ENCODE measurements around the gene PARD3B. TPM values are rescaled to one million over a fixed set of nuclear protein-coding genes. Genes with fewer than 3 reads are reported as not detected.

PARD3B gene
- total and polyA plus RNA-seq, 10 of the 15 experiments (the other 5 are each of a cell fraction or from before 2014, with no cell fraction given): 0.01 to 0.54 (median 0.07) TPM; not detected in 7

DNA sequence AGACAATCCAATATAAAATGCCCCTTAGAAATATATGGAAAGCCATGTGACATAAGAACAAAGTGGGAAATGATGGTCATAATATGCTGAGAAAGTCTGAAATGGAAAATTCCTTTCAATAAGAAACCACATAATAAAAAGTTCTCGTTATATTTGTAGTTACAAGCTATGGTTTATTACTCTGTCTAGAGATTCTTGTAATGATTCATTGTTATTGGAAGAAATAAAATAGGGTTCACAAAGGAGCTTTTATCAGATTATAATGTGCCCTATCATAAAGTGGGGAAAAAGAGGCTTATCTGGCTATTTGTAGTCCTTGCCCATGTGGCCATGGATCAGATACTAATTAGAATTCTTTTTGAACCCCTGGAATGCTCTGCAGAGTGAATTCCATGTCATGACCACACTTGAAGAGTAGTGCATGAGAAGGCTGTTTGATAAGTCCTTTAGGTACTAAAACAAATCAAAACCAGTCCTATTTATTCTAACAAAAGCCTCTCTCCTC lies 716.3 kb downstream of the PARD3B start:
- no peak for ATAC-seq
- SMC1A ChIA-PET (ENCODE audit: uncharacterized antibody, unreplicated experiment): no interaction called here
- Histone ChIP-seq H3K36me3 (ENCODE audit: control insufficient read depth in 2 of 2, insufficient read depth in 2 of 2, low read length in 1 of 2) (no peaks in the 10 kb centered on the region), H3K79me2 (ENCODE audit: control insufficient read depth, insufficient read depth, low read length) (no peaks in the 10 kb centered on the region), H3K27ac (ENCODE audit: control insufficient read depth, insufficient read depth) (no peak overlapping the region), H3K4me3 (no peak overlapping the region), H3K4me1 (ENCODE audit: control insufficient read depth, insufficient read depth, low read length) (no peaks in the 10 kb centered on the region), H3K27me3 (replicated peaks in 1 of 2; ENCODE audit: control insufficient read depth in 2 of 2, insufficient read depth in 2 of 2, low read length in 1 of 2) (no peaks in the 10 kb centered on the region), H3K9ac (ENCODE audit: control insufficient read depth, insufficient read depth, low read length) (no peak overlapping the region), H4K20me1 (ENCODE audit: control insufficient read depth, insufficient read depth) (no peaks in the 10 kb centered on the region), H3K4me2 (ENCODE audit: control insufficient read depth, insufficient read depth) (no peak overlapping the region), H2AFZ (ENCODE audit: control insufficient read depth, low read depth, low read length) (no peak overlapping the region), H3K9me3 (replicated peaks; ENCODE audit: control insufficient read depth, insufficient read depth, low read length) (no peaks in the 10 kb centered on the region)
- CTCF ChIA-PET: no interaction called here
- intact Hi-C loops (cut with micrococcal nuclease; ENCODE audit: unreplicated experiment): no loop called here
- TF ChIP-seq ESRRA (IDR thresholded peaks at IDR 0.05; ENCODE audit: low read length): no peak
- TF ChIP-seq SP1 (IDR thresholded peaks at IDR 0.05; ENCODE audit: low read depth, low read length): no peak
- no peak for TF ChIP-seq FOS (IDR thresholded peaks at IDR 0.05; ENCODE audit: borderline replicate concordance, extremely low read depth, insufficient read length)
- TF ChIP-seq RAD21 (IDR thresholded peaks at IDR 0.05; ENCODE audit: insufficient read depth, low read depth, low read length): no peak
- POLR2A ChIA-PET: no interaction called here
- no peak for FAIRE-seq
- WGBS (ENCODE audit: insufficient coverage, insufficient replicate concordance, low lambda C conversion rate, missing lambda C conversion rate): 0% methylated on average over 1 of the region's 1 CpG
- RAD21 ChIA-PET (ENCODE audit: unreplicated experiment): no interaction called here
- in situ Hi-C loops (cut with MboI): no loop called here
- no peak for DNase-seq (ENCODE audit: low read depth, low spot score)
- BruUV-seq (replicated peaks): no TSS peak

GRCh38 chr2:205267323-205267722 lies 722.0 kb downstream of the PARD3B start:
- 47% methylated on average over 2 of the region's 2 CpGs for WGBS (ENCODE audit: insufficient coverage, insufficient replicate concordance, low lambda C conversion rate, missing lambda C conversion rate)
- TF ChIP-seq POU2F2 (IDR thresholded peaks at IDR 0.05; ENCODE audit: borderline replicate concordance, low read depth, low read length) (no peak), YY1 (IDR thresholded peaks at IDR 0.05; ENCODE audit: low read depth, low read length) (no peak), NR2F1 (conservative IDR thresholded peaks at IDR 0.05) (no peak), POLR2AphosphoS2 (IDR thresholded peaks at IDR 0.05; ENCODE audit: low read depth, low read length) (no peak), SUZ12 (IDR thresholded peaks at IDR 0.05; ENCODE audit: unreplicated experiment) (no peak), CREM (IDR thresholded peaks at IDR 0.05; ENCODE audit: low read depth) (no peak), MEF2A (IDR thresholded peaks at IDR 0.05; ENCODE audit: insufficient read depth, low read depth, low read length) (no peak)
- TF ChIP-seq, protein P1, sequence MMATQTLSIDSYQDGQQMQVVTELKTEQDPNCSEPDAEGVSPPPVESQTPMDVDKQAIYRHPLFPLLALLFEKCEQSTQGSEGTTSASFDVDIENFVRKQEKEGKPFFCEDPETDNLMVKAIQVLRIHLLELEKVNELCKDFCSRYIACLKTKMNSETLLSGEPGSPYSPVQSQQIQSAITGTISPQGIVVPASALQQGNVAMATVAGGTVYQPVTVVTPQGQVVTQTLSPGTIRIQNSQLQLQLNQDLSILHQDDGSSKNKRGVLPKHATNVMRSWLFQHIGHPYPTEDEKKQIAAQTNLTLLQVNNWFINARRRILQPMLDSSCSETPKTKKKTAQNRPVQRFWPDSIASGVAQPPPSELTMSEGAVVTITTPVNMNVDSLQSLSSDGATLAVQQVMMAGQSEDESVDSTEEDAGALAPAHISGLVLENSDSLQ (IDR thresholded peaks at IDR 0.05): no peak
- TF ChIP-seq, protein P2, sequence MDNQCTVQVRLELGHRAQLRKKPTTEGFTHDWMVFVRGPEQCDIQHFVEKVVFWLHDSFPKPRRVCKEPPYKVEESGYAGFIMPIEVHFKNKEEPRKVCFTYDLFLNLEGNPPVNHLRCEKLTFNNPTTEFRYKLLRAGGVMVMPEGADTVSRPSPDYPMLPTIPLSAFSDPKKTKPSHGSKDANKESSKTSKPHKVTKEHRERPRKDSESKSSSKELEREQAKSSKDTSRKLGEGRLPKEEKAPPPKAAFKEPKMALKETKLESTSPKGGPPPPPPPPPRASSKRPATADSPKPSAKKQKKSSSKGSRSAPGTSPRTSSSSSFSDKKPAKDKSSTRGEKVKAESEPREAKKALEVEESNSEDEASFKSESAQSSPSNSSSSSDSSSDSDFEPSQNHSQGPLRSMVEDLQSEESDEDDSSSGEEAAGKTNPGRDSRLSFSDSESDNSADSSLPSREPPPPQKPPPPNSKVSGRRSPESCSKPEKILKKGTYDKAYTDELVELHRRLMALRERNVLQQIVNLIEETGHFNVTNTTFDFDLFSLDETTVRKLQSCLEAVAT (IDR thresholded peaks at IDR 0.05): no peak
- TF ChIP-seq, protein P3, sequence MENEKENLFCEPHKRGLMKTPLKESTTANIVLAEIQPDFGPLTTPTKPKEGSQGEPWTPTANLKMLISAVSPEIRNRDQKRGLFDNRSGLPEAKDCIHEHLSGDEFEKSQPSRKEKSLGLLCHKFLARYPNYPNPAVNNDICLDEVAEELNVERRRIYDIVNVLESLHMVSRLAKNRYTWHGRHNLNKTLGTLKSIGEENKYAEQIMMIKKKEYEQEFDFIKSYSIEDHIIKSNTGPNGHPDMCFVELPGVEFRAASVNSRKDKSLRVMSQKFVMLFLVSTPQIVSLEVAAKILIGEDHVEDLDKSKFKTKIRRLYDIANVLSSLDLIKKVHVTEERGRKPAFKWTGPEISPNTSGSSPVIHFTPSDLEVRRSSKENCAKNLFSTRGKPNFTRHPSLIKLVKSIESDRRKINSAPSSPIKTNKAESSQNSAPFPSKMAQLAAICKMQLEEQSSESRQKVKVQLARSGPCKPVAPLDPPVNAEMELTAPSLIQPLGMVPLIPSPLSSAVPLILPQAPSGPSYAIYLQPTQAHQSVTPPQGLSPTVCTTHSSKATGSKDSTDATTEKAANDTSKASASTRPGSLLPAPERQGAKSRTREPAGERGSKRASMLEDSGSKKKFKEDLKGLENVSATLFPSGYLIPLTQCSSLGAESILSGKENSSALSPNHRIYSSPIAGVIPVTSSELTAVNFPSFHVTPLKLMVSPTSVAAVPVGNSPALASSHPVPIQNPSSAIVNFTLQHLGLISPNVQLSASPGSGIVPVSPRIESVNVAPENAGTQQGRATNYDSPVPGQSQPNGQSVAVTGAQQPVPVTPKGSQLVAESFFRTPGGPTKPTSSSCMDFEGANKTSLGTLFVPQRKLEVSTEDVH (IDR thresholded peaks at IDR 0.05; ENCODE audit: low read depth, partially characterized antibody): no peak

More at GRCh38 chr2:205267323-205267722, 722.0 kb downstream of the PARD3B start:
- Histone ChIP-seq H2AFZ (ENCODE audit: control insufficient read depth, low read depth, low read length) (no peak overlapping the region), H3K9ac (ENCODE audit: control insufficient read depth, insufficient read depth, low read length) (no peak overlapping the region), H3K27ac (ENCODE audit: control insufficient read depth, insufficient read depth) (no peak overlapping the region), H3K79me2 (ENCODE audit: control insufficient read depth, insufficient read depth, low read length) (no peaks in the 10 kb centered on the region), H3K4me1 (ENCODE audit: control insufficient read depth, insufficient read depth, low read length) (no peaks in the 10 kb centered on the region), H3K36me3 (ENCODE audit: control insufficient read depth in 2 of 2, insufficient read depth in 2 of 2, low read length in 1 of 2) (no peaks in the 10 kb centered on the region), H3K27me3 (replicated peaks in 1 of 2; ENCODE audit: control insufficient read depth in 2 of 2, insufficient read depth in 2 of 2, low read length in 1 of 2) (peaks cover 0 to 5% of the 10 kb centered on the region in 2 experiments; a peak in 1 of 4 replicates), H3K4me3 (no peak overlapping the region), H3K9me3 (replicated peaks; ENCODE audit: control insufficient read depth, insufficient read depth, low read length) (no peaks in the 10 kb centered on the region), H3K4me2 (ENCODE audit: control insufficient read depth, insufficient read depth) (no peak overlapping the region), H4K20me1 (ENCODE audit: control insufficient read depth, insufficient read depth) (no peaks in the 10 kb centered on the region)
- RAD21 ChIA-PET (ENCODE audit: unreplicated experiment): no interaction called here
- in situ Hi-C loops (cut with MboI): no loop called here
- intact Hi-C loops (cut with micrococcal nuclease; ENCODE audit: unreplicated experiment): no loop called here
- no TSS peak for BruUV-seq (replicated peaks)
- CTCF ChIA-PET: interaction anchor here (1.0 kb wide), 1 partner anchor 17 kb away, joined by 3 read pairs; no protein-coding TSS in a partner anchor
- FAIRE-seq: no peak
- POLR2A ChIA-PET: no interaction called here
- DNase-seq (ENCODE audit: low read depth, low spot score): no peak
- ATAC-seq: no peak
- SMC1A ChIA-PET (ENCODE audit: uncharacterized antibody, unreplicated experiment): no interaction called here
